Fibroblast of pulmonary artery (primary cell): ENCODE data around the gene NDC1.

ENCODE experiments used
- DNase-seq: peaks from one replicate; pipeline ENCODE4 v3.0.0-alpha.2; 2010; ENCODE audit warnings: low read depth
- H3K4me3 ChIP-seq: replicated peaks from 2 replicates; pipeline ENCODE4 v1.5.1; 2011; ENCODE audit warnings: low read depth, mild to moderate bottlenecking, control low read depth, low read length, moderate library complexity
- CTCF ChIP-seq: IDR thresholded peaks from 2 replicates; pipeline ENCODE4 v1.5.1; 2011; ENCODE audit warnings: mild to moderate bottlenecking, control low read depth, low read length, inconsistent platforms; ENCODE audit errors: missing control alignments

The NDC1 gene

GRCh38 chr1:53792806-53793205 lies 45.3 kb downstream of the NDC1 start:
- TF ChIP-seq CTCF = no peak
- no peak for DNase-seq

GRCh38 chr1:53787655-53788054 lies 50.4 kb downstream of the NDC1 start:
- TF ChIP-seq CTCF = no peak
- peak; percentile 11 for DNase-seq
- H3K4me3 ChIP-seq = no peak overlapping the region

More at GRCh38 chr1:53792806-53793205, 45.3 kb downstream of the NDC1 start:
- no peak overlapping the region for H3K4me3 ChIP-seq

- no peak overlapping the region for H3K4me3 ChIP-seq
- DNase-seq = no peak
- TF ChIP-seq CTCF = no peak
Observed at GRCh38 chr1:53783056-53783455, 55.0 kb downstream of the NDC1 start.

GRCh38 chr1:53781654-53782053 lies 56.4 kb downstream of the NDC1 start:
- TF ChIP-seq CTCF = no peak
- peak; percentile 40 for DNase-seq
- no peak overlapping the region for H3K4me3 ChIP-seq

GRCh38 chr1:53777272-53777671 lies 60.8 kb downstream of the NDC1 start:
- TF ChIP-seq CTCF = no peak
- H3K4me3 ChIP-seq = no peak overlapping the region
- no peak for DNase-seq

- no peak for TF ChIP-seq CTCF
- peak; percentile 57 for DNase-seq
- no peak overlapping the region for H3K4me3 ChIP-seq
Observed at GRCh38 chr1:53771648-53772047, 66.4 kb downstream of the NDC1 start.

GRCh38 chr1:53769780-53770179 lies 68.3 kb downstream of the NDC1 start:
- peak; percentile 33 for DNase-seq
- no peak for TF ChIP-seq CTCF
- H3K4me3 ChIP-seq = no peak overlapping the region
